HepG2 (cell line): ENCODE data around the gene CNOT6.

Source experiments
- ETV6 ChIP-seq: sonication (generic); formaldehyde crosslinking; conservative IDR thresholded peaks from 2 replicates; pipeline ENCODE4 v1.4.0; 2020; ENCODE audit warnings: missing genetic modification reagents
- FLYWCH1 ChIP-seq: sonication (generic); formaldehyde crosslinking; IDR thresholded peaks from 2 replicates; pipeline ENCODE4 v1.8.1; 2023; ENCODE audit warnings: mild to moderate bottlenecking, missing genetic modification reagents
- MLLT10 ChIP-seq: sonication (generic); formaldehyde crosslinking; IDR thresholded peaks from 2 replicates; pipeline ENCODE4 v1.4.0; 2020; ENCODE audit warnings: missing genetic modification reagents
- POLR2AphosphoS5 ChIP-seq: IDR thresholded peaks from 2 replicates; pipeline ENCODE4 v1.6.1; 2012; ENCODE audit warnings: low read depth, low read length
- TARDBP ChIP-seq: sonication (generic); formaldehyde crosslinking; IDR thresholded peaks from 2 replicates; pipeline ENCODE4 v1.8.0; 2022; ENCODE audit warnings: mild to moderate bottlenecking, missing genetic modification reagents
- ZNF263 ChIP-seq: sonication (generic); formaldehyde crosslinking; IDR thresholded peaks from 2 replicates; pipeline ENCODE4 v1.4.0; 2020; ENCODE audit warnings: missing genetic modification reagents
- ZNF788 ChIP-seq: sonication (generic); formaldehyde crosslinking; IDR thresholded peaks from 2 replicates; pipeline ENCODE4 v1.5.0; 2020; ENCODE audit warnings: mild to moderate bottlenecking, missing genetic modification reagents, borderline replicate concordance
- TF ChIP-seq, protein P1 (sequence below): sonication (generic); formaldehyde crosslinking; IDR thresholded peaks from 2 replicates; pipeline ENCODE4 v1.5.0; 2020; ENCODE audit warnings: mild to moderate bottlenecking, missing genetic modification reagents, moderate library complexity
- TF ChIP-seq, protein P2 (sequence below): sonication (generic); formaldehyde crosslinking; IDR thresholded peaks from 2 replicates; pipeline ENCODE4 v1.5.0; 2020; ENCODE audit warnings: missing genetic modification reagents
- TF ChIP-seq, protein P3 (sequence below): IDR thresholded peaks from 2 replicates; pipeline ENCODE4 v1.6.1; 2016; ENCODE audit warnings: low read depth

DNA sequence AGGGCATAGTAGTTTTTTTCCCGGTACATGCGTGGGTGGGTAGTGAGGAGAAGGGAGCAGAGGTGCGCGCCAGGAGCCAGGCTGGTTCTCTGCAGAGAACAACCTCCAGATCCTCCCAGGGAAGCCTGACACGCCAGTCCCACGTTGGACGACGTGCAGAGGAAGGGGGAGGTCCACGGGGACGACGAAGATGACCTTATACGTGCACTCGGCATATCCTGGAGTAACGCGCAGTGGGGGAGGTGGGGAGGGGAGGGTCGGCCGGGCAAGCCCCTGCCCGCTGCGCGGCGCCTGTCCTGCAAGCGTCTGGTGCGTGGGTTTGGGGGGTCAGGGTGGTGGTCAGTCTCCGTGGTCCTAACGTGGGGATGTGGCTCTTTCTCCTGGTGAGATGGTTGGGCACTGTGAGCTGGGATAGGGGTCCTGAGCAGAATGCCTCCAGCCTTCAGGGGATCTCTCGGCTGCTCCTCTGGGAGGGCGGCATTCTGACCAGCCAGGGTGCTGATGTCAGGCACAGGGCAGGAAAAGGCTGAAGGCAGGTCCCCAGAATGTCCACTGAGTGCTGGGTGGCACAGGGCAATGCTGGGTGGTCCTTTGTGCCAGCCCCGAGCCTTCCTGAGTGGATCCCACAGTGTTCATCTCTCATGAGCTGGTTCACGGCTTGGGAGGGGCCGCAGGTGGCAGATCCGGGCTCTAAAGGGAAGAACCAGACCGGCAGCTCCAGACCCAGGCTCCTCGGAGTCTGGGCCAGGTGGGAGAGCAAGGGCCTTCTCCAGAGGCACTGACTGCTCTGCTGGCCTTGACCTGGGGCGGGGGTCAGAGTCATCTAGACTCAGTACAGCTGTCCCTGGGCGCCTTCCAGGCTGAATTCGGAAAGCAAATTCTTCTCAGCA is 107.7 kb downstream of the CNOT6 start:
- TF ChIP-seq ETV6 (CRISPR knock-in tag): no peak
- no peak for TF ChIP-seq MLLT10 (CRISPR knock-in tag)
- no peak for TF ChIP-seq POLR2AphosphoS5
- TF ChIP-seq, protein P1, sequence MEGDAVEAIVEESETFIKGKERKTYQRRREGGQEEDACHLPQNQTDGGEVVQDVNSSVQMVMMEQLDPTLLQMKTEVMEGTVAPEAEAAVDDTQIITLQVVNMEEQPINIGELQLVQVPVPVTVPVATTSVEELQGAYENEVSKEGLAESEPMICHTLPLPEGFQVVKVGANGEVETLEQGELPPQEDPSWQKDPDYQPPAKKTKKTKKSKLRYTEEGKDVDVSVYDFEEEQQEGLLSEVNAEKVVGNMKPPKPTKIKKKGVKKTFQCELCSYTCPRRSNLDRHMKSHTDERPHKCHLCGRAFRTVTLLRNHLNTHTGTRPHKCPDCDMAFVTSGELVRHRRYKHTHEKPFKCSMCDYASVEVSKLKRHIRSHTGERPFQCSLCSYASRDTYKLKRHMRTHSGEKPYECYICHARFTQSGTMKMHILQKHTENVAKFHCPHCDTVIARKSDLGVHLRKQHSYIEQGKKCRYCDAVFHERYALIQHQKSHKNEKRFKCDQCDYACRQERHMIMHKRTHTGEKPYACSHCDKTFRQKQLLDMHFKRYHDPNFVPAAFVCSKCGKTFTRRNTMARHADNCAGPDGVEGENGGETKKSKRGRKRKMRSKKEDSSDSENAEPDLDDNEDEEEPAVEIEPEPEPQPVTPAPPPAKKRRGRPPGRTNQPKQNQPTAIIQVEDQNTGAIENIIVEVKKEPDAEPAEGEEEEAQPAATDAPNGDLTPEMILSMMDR (CRISPR knock-in tag): no peak
- no peak for TF ChIP-seq ZNF263 (CRISPR knock-in tag)
- TF ChIP-seq FLYWCH1 (CRISPR knock-in tag): no peak
- TF ChIP-seq, protein P2, sequence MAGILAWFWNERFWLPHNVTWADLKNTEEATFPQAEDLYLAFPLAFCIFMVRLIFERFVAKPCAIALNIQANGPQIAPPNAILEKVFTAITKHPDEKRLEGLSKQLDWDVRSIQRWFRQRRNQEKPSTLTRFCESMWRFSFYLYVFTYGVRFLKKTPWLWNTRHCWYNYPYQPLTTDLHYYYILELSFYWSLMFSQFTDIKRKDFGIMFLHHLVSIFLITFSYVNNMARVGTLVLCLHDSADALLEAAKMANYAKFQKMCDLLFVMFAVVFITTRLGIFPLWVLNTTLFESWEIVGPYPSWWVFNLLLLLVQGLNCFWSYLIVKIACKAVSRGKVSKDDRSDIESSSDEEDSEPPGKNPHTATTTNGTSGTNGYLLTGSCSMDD (CRISPR knock-in tag): no peak
- TF ChIP-seq TARDBP (CRISPR knock-in tag): no peak
- TF ChIP-seq ZNF788 (CRISPR knock-in tag): no peak
- TF ChIP-seq, protein P3, sequence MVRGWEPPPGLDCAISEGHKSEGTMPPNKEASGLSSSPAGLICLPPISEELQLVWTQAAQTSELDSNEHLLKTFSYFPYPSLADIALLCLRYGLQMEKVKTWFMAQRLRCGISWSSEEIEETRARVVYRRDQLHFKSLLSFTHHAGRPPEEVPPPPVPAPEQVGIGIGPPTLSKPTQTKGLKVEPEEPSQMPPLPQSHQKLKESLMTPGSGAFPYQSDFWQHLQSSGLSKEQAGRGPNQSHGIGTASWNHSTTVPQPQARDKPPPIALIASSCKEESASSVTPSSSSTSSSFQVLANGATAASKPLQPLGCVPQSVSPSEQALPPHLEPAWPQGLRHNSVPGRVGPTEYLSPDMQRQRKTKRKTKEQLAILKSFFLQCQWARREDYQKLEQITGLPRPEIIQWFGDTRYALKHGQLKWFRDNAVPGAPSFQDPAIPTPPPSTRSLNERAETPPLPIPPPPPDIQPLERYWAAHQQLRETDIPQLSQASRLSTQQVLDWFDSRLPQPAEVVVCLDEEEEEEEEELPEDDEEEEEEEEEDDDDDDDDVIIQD: no peak
